ENCODE results near the gene NUDT14.

Gene NUDT14

DNA sequence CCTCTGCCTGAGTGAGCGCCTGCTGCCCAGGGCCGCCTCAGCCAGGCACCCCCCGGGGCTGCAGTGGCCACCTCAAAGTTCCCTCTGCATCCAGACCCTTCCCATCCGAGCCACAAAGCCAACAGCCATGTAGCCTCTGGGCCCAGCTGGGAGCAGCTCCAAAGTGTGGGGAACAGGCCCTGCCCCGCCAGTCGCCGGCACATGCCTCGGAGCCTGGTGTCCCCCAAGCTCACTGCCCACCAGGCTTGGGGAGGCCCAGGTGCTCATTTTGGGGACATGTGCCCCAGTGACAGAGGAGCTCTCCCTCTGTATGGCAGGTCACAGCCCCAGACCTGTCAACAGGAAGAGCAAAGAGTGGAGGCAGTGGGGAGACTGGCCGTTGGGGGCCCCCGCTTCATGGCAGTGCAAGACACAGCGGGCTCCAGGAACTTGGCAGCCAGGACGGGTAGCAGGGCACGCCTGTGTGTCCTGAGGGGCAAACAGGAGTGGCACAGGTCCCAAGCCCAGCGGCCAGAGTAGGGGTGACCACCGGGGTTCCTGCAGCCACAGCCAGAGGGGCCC, 42.5 kb downstream of the NUDT14 start:
- Histone ChIP-seq H3K9me3 (ENCODE audit: low read depth, low read length) (no peaks in the 10 kb centered on the region), H3K9ac (ENCODE audit: insufficient read length) (no peak overlapping the region), H3K4me3 (no peak overlapping the region), H3K36me3 (ENCODE audit: insufficient read depth, low read length) (no peaks in the 10 kb centered on the region), H3K27ac (no peak overlapping the region)
- TF ChIP-seq POLR2AphosphoS5 (IDR thresholded peaks at IDR 0.05; ENCODE audit: borderline replicate concordance, low read depth, low read length) (no peak), FOXP2 (optimal IDR thresholded peaks at IDR 0.05; ENCODE audit: control extremely low read depth, extremely low read length, insufficient read depth) (no peak), EZH2 (IDR thresholded peaks at IDR 0.05) (no peak)
- no peak for DNase-seq (ENCODE audit: low read depth, low spot score)

- H3K4me3 ChIP-seq = no peak overlapping the region
- H3K9ac ChIP-seq (ENCODE audit: insufficient read length) = no peak overlapping the region
- no peaks in the 10 kb centered on the region for H3K36me3 ChIP-seq (ENCODE audit: insufficient read depth, low read length)
- no peaks in the 10 kb centered on the region for H3K9me3 ChIP-seq (ENCODE audit: low read depth, low read length)
- no peak overlapping the region for H3K27ac ChIP-seq
- TF ChIP-seq FOXP2 (optimal IDR thresholded peaks at IDR 0.05; ENCODE audit: control extremely low read depth, extremely low read length, insufficient read depth) (no peak), EZH2 (IDR thresholded peaks at IDR 0.05) (no peak), POLR2AphosphoS5 (IDR thresholded peaks at IDR 0.05; ENCODE audit: borderline replicate concordance, low read depth, low read length) (no peak)
- no peak for DNase-seq (ENCODE audit: low read depth, low spot score)
Observed at GRCh38 chr14:105138021-105138541, 43.0 kb downstream of the NUDT14 start.

DNA sequence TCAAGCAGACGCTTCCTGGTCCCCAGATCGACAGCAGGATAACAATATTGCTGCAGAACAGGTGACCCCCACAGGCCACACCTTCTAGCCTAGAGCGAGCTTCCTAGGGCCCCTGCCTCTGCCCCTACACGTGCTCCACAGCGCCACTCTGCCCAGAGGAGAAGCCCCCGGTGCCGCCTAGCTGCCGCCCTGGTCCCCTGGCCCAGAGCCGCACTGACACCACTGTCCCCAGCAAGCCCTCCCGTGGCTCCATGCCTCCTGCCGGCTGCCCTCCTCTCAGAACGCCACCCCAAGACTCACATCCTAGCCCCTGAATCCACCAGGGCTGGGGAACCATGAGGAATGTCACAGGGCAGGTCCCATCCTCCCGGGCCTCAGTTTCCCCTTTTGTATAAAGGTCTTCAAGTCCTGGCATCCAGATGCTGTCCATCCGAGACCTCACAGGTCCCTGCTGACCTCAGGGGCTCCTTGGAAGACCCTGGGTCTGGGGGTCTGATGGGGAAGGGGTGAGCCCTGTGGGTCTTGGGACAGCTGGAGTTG, 43.6 kb downstream of the NUDT14 start:
- Histone ChIP-seq H3K27ac (no peak overlapping the region), H3K36me3 (ENCODE audit: insufficient read depth, low read length) (no peaks in the 10 kb centered on the region), H3K9me3 (ENCODE audit: low read depth, low read length) (no peaks in the 10 kb centered on the region), H3K9ac (ENCODE audit: insufficient read length) (no peak overlapping the region), H3K4me3 (no peak overlapping the region)
- DNase-seq (ENCODE audit: low read depth, low spot score) = no peak
- TF ChIP-seq EZH2 (IDR thresholded peaks at IDR 0.05) = no peak
- no peak for TF ChIP-seq FOXP2 (optimal IDR thresholded peaks at IDR 0.05; ENCODE audit: control extremely low read depth, extremely low read length, insufficient read depth)
- no peak for TF ChIP-seq POLR2AphosphoS5 (IDR thresholded peaks at IDR 0.05; ENCODE audit: borderline replicate concordance, low read depth, low read length)

DNA sequence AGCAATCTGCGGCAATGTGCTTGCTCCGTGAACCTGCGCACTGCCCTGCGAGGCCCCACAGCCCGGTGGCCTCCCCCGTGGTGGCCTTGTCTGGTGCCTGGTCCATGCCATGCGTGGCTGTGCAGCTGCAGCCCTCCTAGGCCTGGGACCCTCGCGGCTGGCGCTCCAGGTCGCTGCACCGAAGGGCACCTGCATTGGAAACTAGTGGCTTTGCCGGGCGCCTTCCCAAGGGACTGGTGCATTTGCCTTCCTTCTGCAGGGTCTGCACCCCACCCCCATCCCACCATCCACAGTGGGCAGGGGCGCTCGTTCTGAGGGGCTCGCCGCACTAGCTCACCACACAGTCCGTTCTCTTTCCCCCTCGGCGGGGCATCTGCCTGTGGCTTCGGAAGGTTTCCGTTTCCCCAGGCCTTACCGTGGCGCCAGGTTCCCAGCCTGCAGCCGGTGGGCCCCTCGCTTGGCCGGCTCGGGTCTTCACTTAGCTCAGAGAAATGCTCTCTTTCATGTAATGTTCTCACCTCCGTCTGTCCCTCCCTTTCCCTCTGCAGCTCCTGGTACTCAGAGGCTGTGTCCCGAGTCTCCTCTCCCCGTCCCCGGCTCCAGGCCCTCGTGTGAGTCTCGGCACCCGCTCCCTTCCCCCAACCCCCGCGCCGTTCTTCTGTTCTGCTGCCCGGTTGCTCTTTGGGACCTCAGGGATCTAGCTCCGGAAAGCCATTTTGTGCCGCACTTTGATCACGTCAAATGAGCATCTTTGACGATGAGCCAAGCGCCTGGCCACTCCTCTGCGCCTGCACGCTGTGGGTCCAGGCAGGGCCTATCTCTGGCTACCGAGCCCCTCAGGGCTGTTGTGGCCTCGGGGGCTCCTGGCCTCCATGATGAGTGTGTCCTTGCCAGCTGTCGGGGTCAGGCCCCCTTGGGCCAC, 44.5 kb downstream of the NUDT14 start:
- Histone ChIP-seq H3K4me3 (no peak overlapping the region), H3K36me3 (ENCODE audit: insufficient read depth, low read length) (no peaks in the 10 kb centered on the region), H3K9ac (ENCODE audit: insufficient read length) (no peak overlapping the region), H3K9me3 (ENCODE audit: low read depth, low read length) (no peaks in the 10 kb centered on the region), H3K27ac (no peak overlapping the region)
- DNase-seq (ENCODE audit: low read depth, low spot score) = no peak
- TF ChIP-seq EZH2 (IDR thresholded peaks at IDR 0.05) (no peak), FOXP2 (optimal IDR thresholded peaks at IDR 0.05; ENCODE audit: control extremely low read depth, extremely low read length, insufficient read depth) (no peak), POLR2AphosphoS5 (IDR thresholded peaks at IDR 0.05; ENCODE audit: borderline replicate concordance, low read depth, low read length) (no peak)

DNA sequence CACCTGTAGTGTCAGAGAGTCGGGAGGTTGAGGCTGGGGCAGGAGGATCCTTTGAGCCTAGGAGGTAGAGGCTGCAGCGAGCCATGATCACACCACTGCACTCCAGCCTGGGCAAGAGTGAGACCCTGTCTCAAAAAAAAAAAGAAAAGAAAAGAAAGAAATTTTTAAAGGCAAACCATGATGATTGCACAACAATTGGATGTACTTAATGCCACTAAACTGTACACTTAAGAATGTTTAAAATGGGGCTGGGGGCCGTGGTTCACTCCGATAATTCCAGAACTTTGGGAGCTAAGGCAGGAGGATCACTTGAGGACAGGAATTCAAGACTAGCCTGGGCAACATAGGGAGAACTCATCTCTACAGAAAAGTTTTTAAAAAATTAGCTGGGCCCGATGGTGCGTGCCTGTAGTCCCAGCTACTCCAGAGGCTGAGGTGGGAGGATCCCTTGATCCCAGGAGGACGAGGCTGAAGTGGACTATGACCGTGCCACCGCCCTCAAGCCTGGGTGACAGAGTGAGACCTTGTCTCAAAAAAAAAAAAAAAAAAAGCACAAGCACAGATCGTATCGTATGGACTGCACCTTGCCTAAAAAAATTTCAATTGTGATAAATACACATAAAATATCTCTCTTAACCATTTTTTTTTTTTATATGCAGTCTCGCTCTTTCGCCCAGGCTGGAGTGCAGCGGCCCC, 45.3 kb downstream of the NUDT14 start:
- H3K9me3 ChIP-seq (ENCODE audit: low read depth, low read length) = no peaks in the 10 kb centered on the region
- H3K27ac ChIP-seq = no peak overlapping the region
- H3K9ac ChIP-seq (ENCODE audit: insufficient read length) = no peak overlapping the region
- H3K4me3 ChIP-seq = no peak overlapping the region
- DNase-seq (ENCODE audit: low read depth, low spot score) = no peak
- no peaks in the 10 kb centered on the region for H3K36me3 ChIP-seq (ENCODE audit: insufficient read depth, low read length)
- TF ChIP-seq EZH2 (IDR thresholded peaks at IDR 0.05) (no peak), POLR2AphosphoS5 (IDR thresholded peaks at IDR 0.05; ENCODE audit: borderline replicate concordance, low read depth, low read length) (no peak), FOXP2 (optimal IDR thresholded peaks at IDR 0.05; ENCODE audit: control extremely low read depth, extremely low read length, insufficient read depth) (no peak)

GRCh38 chr14:105132921-105133654, 48.0 kb downstream of the NUDT14 start:
- no peak for DNase-seq (ENCODE audit: low read depth, low spot score)
- Histone ChIP-seq H3K4me3 (no peak overlapping the region), H3K9me3 (ENCODE audit: low read depth, low read length) (no peaks in the 10 kb centered on the region), H3K36me3 (ENCODE audit: insufficient read depth, low read length) (no peaks in the 10 kb centered on the region), H3K27ac (no peak overlapping the region), H3K9ac (ENCODE audit: insufficient read length) (no peak overlapping the region)
- no peak for TF ChIP-seq EZH2 (IDR thresholded peaks at IDR 0.05)
- no peak for TF ChIP-seq POLR2AphosphoS5 (IDR thresholded peaks at IDR 0.05; ENCODE audit: borderline replicate concordance, low read depth, low read length)
- TF ChIP-seq FOXP2 (optimal IDR thresholded peaks at IDR 0.05; ENCODE audit: control extremely low read depth, extremely low read length, insufficient read depth) = no peak

- Histone ChIP-seq H3K4me3 (no peak overlapping the region), H3K9me3 (ENCODE audit: low read depth, low read length) (no peaks in the 10 kb centered on the region), H3K9ac (ENCODE audit: insufficient read length) (no peak overlapping the region), H3K27ac (no peak overlapping the region), H3K36me3 (ENCODE audit: insufficient read depth, low read length) (no peaks in the 10 kb centered on the region)
- no peak for DNase-seq (ENCODE audit: low read depth, low spot score)
- TF ChIP-seq EZH2 (IDR thresholded peaks at IDR 0.05) (no peak), POLR2AphosphoS5 (IDR thresholded peaks at IDR 0.05; ENCODE audit: borderline replicate concordance, low read depth, low read length) (no peak), FOXP2 (optimal IDR thresholded peaks at IDR 0.05; ENCODE audit: control extremely low read depth, extremely low read length, insufficient read depth) (no peak)
Observed at GRCh38 chr14:105131241-105131640, 49.9 kb downstream of the NUDT14 start.
